Tibial artery (tissue), 4 donors: ENCODE results near the gene FUT9.

ENCODE experiments used
- DNase-seq, 2 donors: peaks; one replicate each; pipeline ENCODE4 v3.0.0-alpha.2; 2019
- H3K27ac ChIP-seq, 2 donors: fragments of 200-600 bp; sonication (generic) in 1 of 2; 1 replicate in 1 of 2; 2 replicates in 1 of 2; pipeline ENCODE4 v1.5.1; 2018 to 2019; ENCODE audit warnings: mild to moderate bottlenecking in 1 of 2
- H3K27me3 ChIP-seq, 2 donors: fragments of 200-600 bp; sonication (generic) in 1 of 2; one replicate each; pipeline versions ENCODE4 v1.5.1 to v1.6.0; 2016 to 2019
- H3K36me3 ChIP-seq, 3 donors: fragments of 200-600 bp; sonication (generic) in 2 of 3; one replicate each; pipeline ENCODE4 v1.5.1; 2016 to 2019; ENCODE audit warnings: mild to moderate bottlenecking in 2 of 3
- H3K4me1 ChIP-seq, 4 donors: fragments of 200-600 bp; sonication (generic) in 2 of 4; 1 replicate in 3 of 4; 2 replicates in 1 of 4; pipeline ENCODE4 v1.5.1; 2016 to 2019
- H3K4me3 ChIP-seq, 2 donors: fragments of 200-600 bp; sonication (generic) in 1 of 2; 1 replicate in 1 of 2; 2 replicates in 1 of 2; pipeline ENCODE4 v1.5.1; 2018 to 2019; ENCODE audit warnings: mild to moderate bottlenecking in 2 of 2
- H3K9me3 ChIP-seq, 3 donors: fragments of 200-600 bp; sonication (generic) in 1 of 3; one replicate each; pipeline ENCODE4 v1.5.1; 2016 to 2019
- CTCF ChIP-seq, 2 experiments: fragments of 200-600 bp in 1 of 2; fragments of 450-650 bp in 1 of 2; IDR thresholded peaks; one replicate each; pipeline ENCODE4 v1.5.1; 2017 to 2019; ENCODE audit warnings: antibody characterized with exemption in 2 of 2, mild to moderate bottlenecking in 1 of 2, moderate library complexity in 1 of 2
- intact Hi-C: fragments of 100-400 bp; cut with DNase I; formaldehyde crosslinking; loops from one replicate; pipeline ENCODE4 v1.15.0; 2023; ENCODE audit warnings: low total_unique reads

FUT9 gene

GRCh38 chr6:96094077-96094476 is 78.3 kb downstream of the FUT9 start:
- Histone ChIP-seq H3K9me3 (no peaks in the 10 kb centered on the region), H3K27me3 (no peaks in the 10 kb centered on the region), H3K4me3 (no peak overlapping the region), H3K27ac (no peak overlapping the region), H3K4me1 (no peaks in the 10 kb centered on the region), H3K36me3 (no peaks in the 10 kb centered on the region)
- no peak for DNase-seq
- no peak for TF ChIP-seq CTCF (IDR thresholded peaks at IDR 0.05)
- intact Hi-C loops = no loop called here

GRCh38 chr6:96099069-96099468 is 83.3 kb downstream of the FUT9 start:
- no peak for TF ChIP-seq CTCF (IDR thresholded peaks at IDR 0.05)
- Histone ChIP-seq H3K27me3 (no peaks in the 10 kb centered on the region), H3K36me3 (no peaks in the 10 kb centered on the region), H3K9me3 (no peaks in the 10 kb centered on the region), H3K4me1 (no peaks in the 10 kb centered on the region), H3K27ac (no peak overlapping the region), H3K4me3 (no peak overlapping the region)
- intact Hi-C loops = no loop called here
- DNase-seq = no peak

DNA sequence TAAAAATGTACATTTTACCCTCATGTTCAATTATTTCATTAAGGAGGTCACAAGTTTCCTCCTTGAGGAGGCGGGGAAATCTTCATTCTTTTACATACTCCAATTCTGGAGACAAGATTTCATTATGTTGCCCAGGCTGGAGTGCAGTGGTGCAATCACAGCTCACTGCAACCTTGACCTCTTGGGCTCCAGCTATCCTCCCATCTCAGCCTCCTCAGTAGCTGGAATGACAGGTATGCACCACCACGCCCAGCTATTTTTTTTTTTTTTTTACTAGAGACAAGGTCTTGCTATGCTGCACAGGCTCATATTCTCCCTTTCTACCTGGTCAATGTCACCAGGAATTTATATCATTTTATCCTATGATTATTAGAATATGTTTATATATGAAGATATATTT is 85.8 kb downstream of the FUT9 start:
- intact Hi-C loops = no loop called here
- H3K4me3 ChIP-seq = no peak overlapping the region
- DNase-seq = no peak
- no peak overlapping the region for H3K27ac ChIP-seq
- TF ChIP-seq CTCF (IDR thresholded peaks at IDR 0.05) = no peak
- H3K27me3 ChIP-seq = no peaks in the 10 kb centered on the region
- no peaks in the 10 kb centered on the region for H3K9me3 ChIP-seq
- H3K36me3 ChIP-seq = no peaks in the 10 kb centered on the region
- H3K4me1 ChIP-seq = no peaks in the 10 kb centered on the region

DNA sequence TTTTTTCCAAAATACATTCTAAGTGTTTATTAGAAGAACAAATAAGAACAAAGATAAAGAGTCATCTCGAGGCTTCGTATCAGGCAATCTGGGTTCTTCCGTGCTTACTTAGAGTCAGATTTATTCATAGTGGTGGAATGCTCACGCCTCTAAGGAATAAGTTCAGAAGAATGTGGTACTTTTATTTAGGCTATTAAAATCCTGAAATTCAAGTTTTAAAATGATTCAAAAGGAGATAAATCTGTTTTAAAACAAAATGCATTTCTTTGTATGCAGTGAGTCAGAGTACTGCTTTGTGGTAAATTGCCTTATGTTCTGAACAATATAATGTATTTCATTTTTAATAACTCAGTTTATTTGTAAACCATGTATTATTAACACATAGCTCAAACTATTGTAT is 89.1 kb downstream of the FUT9 start:
- no peaks in the 10 kb centered on the region for H3K27me3 ChIP-seq
- no peak overlapping the region for H3K4me3 ChIP-seq
- intact Hi-C loops = no loop called here
- H3K9me3 ChIP-seq = no peaks in the 10 kb centered on the region
- TF ChIP-seq CTCF (IDR thresholded peaks at IDR 0.05) = no peak
- H3K36me3 ChIP-seq = no peaks in the 10 kb centered on the region
- no peak overlapping the region for H3K27ac ChIP-seq
- H3K4me1 ChIP-seq = no peaks in the 10 kb centered on the region
- no peak for DNase-seq

- no peaks in the 10 kb centered on the region for H3K9me3 ChIP-seq
- no peak for TF ChIP-seq CTCF (IDR thresholded peaks at IDR 0.05)
- intact Hi-C loops = no loop called here
- no peak overlapping the region for H3K4me3 ChIP-seq
- no peak for DNase-seq
- no peak overlapping the region for H3K27ac ChIP-seq
- no peaks in the 10 kb centered on the region for H3K4me1 ChIP-seq
- H3K27me3 ChIP-seq = no peaks in the 10 kb centered on the region
- no peaks in the 10 kb centered on the region for H3K36me3 ChIP-seq
Measured at GRCh38 chr6:96110878-96111277, 95.1 kb downstream of the FUT9 start.

DNA sequence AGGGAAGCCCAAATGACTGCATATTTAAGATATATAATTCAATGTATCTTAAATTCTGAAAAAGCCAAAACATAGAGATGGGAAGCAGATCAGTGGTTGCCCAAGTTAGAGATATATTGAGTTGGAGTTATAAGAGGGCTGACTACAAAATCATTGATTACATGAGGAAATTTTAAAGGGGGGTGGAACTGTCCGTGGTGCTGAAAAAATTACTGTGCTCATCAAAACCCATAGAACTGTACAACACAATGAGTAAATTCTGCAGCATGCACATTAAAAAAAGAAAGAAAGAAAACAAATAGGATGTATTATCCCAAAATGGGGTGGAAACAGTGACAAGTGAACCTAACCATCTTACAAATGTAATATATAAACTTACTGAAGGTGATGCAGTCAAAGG is 100.9 kb downstream of the FUT9 start:
- Histone ChIP-seq H3K27me3 (no peaks in the 10 kb centered on the region), H3K36me3 (no peaks in the 10 kb centered on the region), H3K9me3 (no peaks in the 10 kb centered on the region), H3K4me3 (no peak overlapping the region), H3K27ac (no peak overlapping the region), H3K4me1 (no peaks in the 10 kb centered on the region)
- DNase-seq = no peak
- intact Hi-C loops = no loop called here
- no peak for TF ChIP-seq CTCF (IDR thresholded peaks at IDR 0.05)
